Non-pigmented ciliary epithelial cell (primary cell): Measurements from ENCODE around the gene NBL1.
A peak's percentile ranks its signal among the peaks of the same experiment; 100 is the strongest.

Source experiments
- DNase-seq: peaks from one replicate; pipeline ENCODE4 v3.0.0-alpha.2; 2010; ENCODE audit warnings: low read depth

NBL1 gene

DNA sequence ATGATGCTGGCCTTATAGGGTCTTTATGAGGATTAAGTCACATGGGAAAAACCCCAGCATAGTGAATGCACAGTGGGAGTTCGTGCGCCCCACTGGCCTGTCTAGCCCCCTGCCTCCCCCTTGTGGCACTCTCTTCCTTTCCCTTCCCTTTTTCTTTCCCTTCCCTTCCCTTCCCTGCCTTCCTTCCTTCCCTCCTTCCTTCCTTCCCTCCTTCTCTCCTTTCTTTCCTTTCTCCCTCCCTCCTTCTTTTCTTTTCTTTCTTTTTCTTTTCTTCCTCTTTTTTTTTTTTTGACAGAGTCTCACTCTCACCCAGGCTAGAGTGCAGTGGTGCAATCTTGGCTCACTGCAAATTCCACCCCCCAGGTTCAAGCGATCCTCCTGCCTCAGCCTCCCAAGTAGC, 59.2 kb downstream of the NBL1 start:
- DNase-seq, result no peak

DNA sequence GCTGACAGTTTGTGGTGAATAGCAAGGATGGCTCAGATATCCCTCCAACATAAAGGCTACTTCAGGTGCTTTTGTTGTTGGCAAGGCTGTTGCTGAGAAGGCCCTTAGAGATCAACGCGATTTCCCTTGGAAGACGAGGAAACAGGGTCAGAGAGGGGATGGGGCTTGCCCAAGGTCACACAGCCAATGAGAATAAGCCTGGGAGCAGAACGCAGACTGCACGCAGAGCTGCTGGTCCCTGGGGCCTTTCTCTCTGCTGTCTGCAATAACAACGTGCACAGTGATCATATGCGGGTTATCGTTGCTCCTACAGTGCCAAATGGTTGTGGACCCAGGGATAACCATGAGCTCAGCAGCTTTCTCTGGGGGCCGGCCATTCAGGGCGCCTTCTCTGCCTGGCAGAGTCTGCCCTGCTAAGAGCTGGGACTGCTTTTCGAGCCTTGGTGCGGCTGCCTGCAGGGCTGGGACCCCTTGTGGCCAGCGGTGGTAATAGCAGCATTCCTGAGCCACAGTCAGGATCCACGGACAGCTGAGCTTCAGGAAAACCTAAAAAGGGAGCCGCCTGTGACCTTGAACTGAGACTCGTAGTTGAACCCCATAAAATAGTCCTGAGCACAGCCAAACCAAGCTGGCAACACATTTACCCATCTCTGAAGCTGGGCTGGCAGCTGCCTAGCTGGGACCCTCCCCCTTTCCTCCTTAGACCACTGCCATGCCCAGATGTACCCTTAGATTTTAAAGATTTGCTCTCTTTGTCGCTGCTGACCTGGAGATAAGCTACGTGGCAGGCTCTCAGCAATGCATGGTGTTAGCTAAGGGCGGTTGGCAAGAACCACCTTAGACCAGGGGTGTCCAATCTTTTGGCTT, 60.4 kb downstream of the NBL1 start:
- DNase-seq, result peak; percentile 36

DNA sequence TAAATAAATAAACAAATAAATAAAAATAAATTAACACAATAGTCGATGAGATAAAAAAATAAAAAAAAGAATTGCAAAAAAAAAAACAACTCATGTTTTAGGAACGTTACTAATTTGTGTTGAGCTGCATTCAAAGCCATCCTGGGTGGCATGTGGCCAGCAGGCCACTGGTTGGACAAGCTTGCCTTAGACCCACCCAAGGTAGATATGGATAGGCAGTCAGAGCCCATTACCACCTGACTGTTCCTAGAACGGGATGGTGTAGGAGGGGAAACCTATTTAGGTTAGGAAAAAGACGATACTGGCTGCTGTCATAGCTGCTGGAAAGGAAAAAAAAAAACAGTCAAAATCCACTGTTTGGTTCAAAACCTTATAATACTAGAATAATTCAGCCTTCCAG, 61.4 kb downstream of the NBL1 start:
- DNase-seq, result no peak

DNA sequence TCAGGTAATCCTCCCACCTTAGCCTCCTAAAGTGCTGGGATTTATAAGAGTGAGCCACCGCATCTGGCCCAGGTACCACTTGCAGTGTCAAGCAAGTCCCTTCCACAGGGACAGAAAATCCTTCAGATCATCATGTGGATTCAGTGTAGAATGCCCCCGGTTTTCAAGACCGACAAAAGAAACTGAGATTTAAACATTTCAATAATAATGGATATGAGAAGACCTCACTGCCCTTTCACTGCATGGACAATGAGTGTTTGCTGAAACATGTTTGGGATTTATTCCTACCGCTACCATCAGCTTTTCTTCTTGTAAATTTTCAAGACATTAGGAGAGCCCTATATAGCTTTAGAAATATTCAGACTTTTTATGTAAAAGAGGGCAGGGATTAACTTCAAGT, 62.0 kb downstream of the NBL1 start:
- no peak for DNase-seq
